Hepatocyte (in vitro differentiated cells): Measurements from ENCODE around the gene MEF2C.

Experiments
- EZH2 ChIP-seq: fragments of 200-600 bp; sonication (generic); IDR thresholded peaks from 2 replicates; pipeline ENCODE4 v1.6.1; 2016; ENCODE audit warnings: antibody characterized with exemption, mild to moderate bottlenecking, borderline replicate concordance
- EZH2phosphoT487 ChIP-seq: fragments of 200-600 bp; sonication (generic); IDR thresholded peaks from one replicate; pipeline ENCODE4 v1.6.1; 2018; ENCODE audit warnings: antibody characterized with exemption, mild to moderate bottlenecking, low read depth, moderate library complexity; ENCODE audit not compliant: unreplicated experiment, severe bottlenecking
- TF ChIP-seq, protein P1 (sequence below): fragments of 200-600 bp; sonication (generic); IDR thresholded peaks from 2 replicates; pipeline ENCODE4 v1.5.1; 2016; ENCODE audit warnings: antibody characterized with exemption, mild to moderate bottlenecking; ENCODE audit not compliant: poor library complexity

- no peak for TF ChIP-seq EZH2phosphoT487
- no peak for TF ChIP-seq EZH2
- TF ChIP-seq, protein P1, sequence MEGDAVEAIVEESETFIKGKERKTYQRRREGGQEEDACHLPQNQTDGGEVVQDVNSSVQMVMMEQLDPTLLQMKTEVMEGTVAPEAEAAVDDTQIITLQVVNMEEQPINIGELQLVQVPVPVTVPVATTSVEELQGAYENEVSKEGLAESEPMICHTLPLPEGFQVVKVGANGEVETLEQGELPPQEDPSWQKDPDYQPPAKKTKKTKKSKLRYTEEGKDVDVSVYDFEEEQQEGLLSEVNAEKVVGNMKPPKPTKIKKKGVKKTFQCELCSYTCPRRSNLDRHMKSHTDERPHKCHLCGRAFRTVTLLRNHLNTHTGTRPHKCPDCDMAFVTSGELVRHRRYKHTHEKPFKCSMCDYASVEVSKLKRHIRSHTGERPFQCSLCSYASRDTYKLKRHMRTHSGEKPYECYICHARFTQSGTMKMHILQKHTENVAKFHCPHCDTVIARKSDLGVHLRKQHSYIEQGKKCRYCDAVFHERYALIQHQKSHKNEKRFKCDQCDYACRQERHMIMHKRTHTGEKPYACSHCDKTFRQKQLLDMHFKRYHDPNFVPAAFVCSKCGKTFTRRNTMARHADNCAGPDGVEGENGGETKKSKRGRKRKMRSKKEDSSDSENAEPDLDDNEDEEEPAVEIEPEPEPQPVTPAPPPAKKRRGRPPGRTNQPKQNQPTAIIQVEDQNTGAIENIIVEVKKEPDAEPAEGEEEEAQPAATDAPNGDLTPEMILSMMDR: no peak
Measured at GRCh38 chr5:88873447-88873846, 9.5 kb downstream of the MEF2C start.
